IMR-90 (cell line): ENCODE data around the gene VAV3. TPM values are rescaled to one million over a fixed set of nuclear protein-coding genes. Genes with fewer than 3 reads are reported as not detected.

Experiments
- ATAC-seq: fragments of 200-7000 bp; cut with Tn5 transposase; 2 replicates; pipeline ENCODE4 v1.9.1; 2020; ENCODE audit warnings: low read depth, mild to moderate bottlenecking, moderate library complexity
- BruUV-seq: library from RNA; stranded (reverse); fragments of 400-500 nt; replicated peaks from 2 replicates; lab custom pipeline; 2021; lab: Mats Ljungman, UMichigan
- CTCF ChIA-PET: fragments of 300-600 bp; formaldehyde crosslinking; extraction: SDS; loops from one replicate; lab custom pipeline; 2021; ENCODE audit warnings: antibody characterized with exemption; lab: Yijun Ruan, JAX
- POLR2A ChIA-PET: fragments of 300-600 bp; sonication (Branson Sonifier 250); formaldehyde crosslinking; loops from one replicate; lab custom pipeline; 2022; ENCODE audit warnings: antibody characterized with exemption; ENCODE audit not compliant: unreplicated experiment; lab: Charles Lee
- DNase-seq: peaks from one replicate; pipeline ENCODE4 v3.0.0; 2013
- H2AFZ ChIP-seq: replicated peaks from 2 replicates; pipeline ENCODE3; 2013; ENCODE audit warnings: low read length, mild to moderate bottlenecking; ENCODE audit not compliant: poor library complexity
- H2AK5ac ChIP-seq: 2 replicates; pipeline ENCODE4 v1.6.1; 2013; ENCODE audit warnings: low read depth, low read length, inconsistent platforms
- H2AK9ac ChIP-seq: replicated peaks from 2 replicates; pipeline ENCODE3; 2013; ENCODE audit warnings: mild to moderate bottlenecking, low read depth, low read length, moderate library complexity; ENCODE audit not compliant: poor library complexity
- H2BK120ac ChIP-seq: 2 replicates; pipeline ENCODE4 v1.6.1; 2013; ENCODE audit warnings: low read depth, low read length, inconsistent platforms
- H2BK15ac ChIP-seq: 3 replicates; pipeline ENCODE4 v1.6.1; 2013; ENCODE audit warnings: low read depth, low read length, inconsistent platforms
- H2BK20ac ChIP-seq: 2 replicates; pipeline ENCODE4 v1.6.1; 2013; ENCODE audit warnings: low read depth, mild to moderate bottlenecking, inconsistent platforms, low read length, moderate library complexity
- H2BK5ac ChIP-seq: 2 replicates; pipeline ENCODE4 v1.6.1; 2013; ENCODE audit warnings: mild to moderate bottlenecking, low read depth, low read length, inconsistent platforms; ENCODE audit not compliant: poor library complexity, severe bottlenecking
- H3K14ac ChIP-seq: replicated peaks from 2 replicates; pipeline ENCODE4 v1.6.1; 2013; ENCODE audit warnings: low read depth, low read length, inconsistent platforms
- H3K18ac ChIP-seq: 2 replicates; pipeline ENCODE4 v1.6.1; 2013; ENCODE audit warnings: low read depth, low read length, control low read depth
- H3K23ac ChIP-seq: 2 replicates; pipeline ENCODE4 v1.6.1; 2013; ENCODE audit warnings: low read depth, low read length, inconsistent platforms
- H3K27ac ChIP-seq: 2 replicates; pipeline ENCODE4 v1.5.1; 2013; ENCODE audit warnings: mild to moderate bottlenecking, control low read depth, low read length; ENCODE audit not compliant: insufficient read depth
- H3K27me3 ChIP-seq: 2 replicates; pipeline ENCODE4 v1.6.1; 2013; ENCODE audit warnings: low read length; ENCODE audit not compliant: control insufficient read depth, insufficient read depth
- H3K36me3 ChIP-seq: 2 replicates; pipeline ENCODE4 v1.6.1; 2013; ENCODE audit warnings: low read length, mixed read lengths; ENCODE audit not compliant: control insufficient read depth, insufficient read depth
- H3K4ac ChIP-seq: 2 replicates; pipeline ENCODE4 v1.6.1; 2013; ENCODE audit warnings: low read depth, low read length, inconsistent platforms
- H3K4me1 ChIP-seq: 2 replicates; pipeline ENCODE4 v1.6.1; 2013; ENCODE audit warnings: low read length, mixed read lengths; ENCODE audit not compliant: control insufficient read depth, insufficient read depth
- H3K4me2 ChIP-seq: 2 replicates; pipeline ENCODE4 v1.6.1; 2013; ENCODE audit warnings: low read depth, mild to moderate bottlenecking, control low read depth, low read length, moderate library complexity
- H3K4me3 ChIP-seq: 2 replicates; pipeline ENCODE4 v1.5.1; 2013; ENCODE audit warnings: low read depth, mild to moderate bottlenecking, control low read depth, low read length, moderate library complexity; ENCODE audit not compliant: insufficient read depth
- H3K56ac ChIP-seq: 2 replicates; pipeline ENCODE4 v1.6.1; 2013; ENCODE audit warnings: low read length, inconsistent platforms; ENCODE audit not compliant: insufficient read depth; ENCODE audit errors: extremely low read depth
- H3K79me1 ChIP-seq, 2 experiments: 2 replicates each; pipeline ENCODE4 v1.6.1; 2013; ENCODE audit warnings: low read length in 2 of 2, inconsistent platforms in 1 of 2, low read depth in 1 of 2
- H3K9ac ChIP-seq: 2 replicates; pipeline ENCODE4 v1.6.1; 2013; ENCODE audit warnings: low read depth, low read length, control low read depth
- H3K9me1 ChIP-seq: 2 replicates; pipeline ENCODE4 v1.6.1; 2013; ENCODE audit warnings: low read length, inconsistent platforms; ENCODE audit not compliant: insufficient read depth
- H3K9me3 ChIP-seq: 2 replicates; pipeline ENCODE4 v1.6.1; 2013; ENCODE audit warnings: low read length; ENCODE audit not compliant: control insufficient read depth, insufficient read depth
- H4K20me1 ChIP-seq: 2 replicates; pipeline ENCODE4 v1.6.1; 2013; ENCODE audit warnings: low read length, inconsistent platforms; ENCODE audit not compliant: insufficient read depth
- H4K5ac ChIP-seq: 2 replicates; pipeline ENCODE4 v1.6.1; 2013; ENCODE audit warnings: mild to moderate bottlenecking, low read depth, low read length, control low read depth
- H4K8ac ChIP-seq, 2 experiments: 2 replicates each; pipeline ENCODE4 v1.6.1; 2013; ENCODE audit warnings: low read depth in 2 of 2, low read length in 2 of 2, control low read depth in 1 of 2, inconsistent platforms in 1 of 2
- H4K91ac ChIP-seq: 2 replicates; pipeline ENCODE4 v1.6.1; 2013; ENCODE audit warnings: low read depth, low read length, inconsistent platforms; ENCODE audit not compliant: insufficient read depth
- SMC3 ChIP-seq: fragments of 150-350 bp; IDR thresholded peaks from 2 replicates; pipeline ENCODE4 v1.6.1; 2016; ENCODE audit warnings: low read depth, mild to moderate bottlenecking, antibody characterized with exemption, low read length, moderate library complexity
- WGBS, 2 experiments: methylation state at CpG; one replicate each; pipeline versions ENCODE4 v1.1.5 to v1.1.7; 2013; ENCODE audit warnings: missing lambda C conversion rate in 2 of 2; ENCODE audit not compliant: insufficient read length in 1 of 2; ENCODE audit errors: extremely low coverage in 2 of 2; 5-methylcytosine and 5-hydroxymethylcytosine counted together
- dilution Hi-C: fragments of 300-500 bp; cut with HindIII; formaldehyde crosslinking; loops from one replicate; pipeline ENCODE4 v1.14.3; 2018; ENCODE audit warnings: low sequenced_read_pairs; ENCODE audit not compliant: unreplicated experiment
- in situ Hi-C: fragments of 300-500 bp; cut with MboI; formaldehyde crosslinking; loops from 3 replicates; pipeline ENCODE4 v1.14.3; 2019; ENCODE audit warnings: low sequenced_read_pairs, inconsistent platforms, mixed read lengths
- intact Hi-C: fragments of 100-400 bp; cut with micrococcal nuclease; formaldehyde crosslinking; loops from 2 replicates; pipeline ENCODE4 v1.10.0; 2022
- polyA plus RNA-seq, 3 experiments: library from polyadenylated mRNA; depleted of rRNA; stranded (reverse); fragments of >200 nt; gene quantifications; 2 replicates each; pipeline ENCODE4 v1.2.3, GENCODE V29; 2012; ENCODE audit warnings: low replicate concordance in 1 of 3
- total RNA-seq: library from RNA; depleted of rRNA; stranded (reverse); fragments of >200 nt; gene quantifications from 2 replicates; pipeline ENCODE4 v1.2.3, GENCODE V29; 2012
- TF ChIP-seq, protein P1 (sequence below): fragments of 150-350 bp; IDR thresholded peaks from 2 replicates; pipeline ENCODE4 v1.6.1; 2017; ENCODE audit warnings: mild to moderate bottlenecking, antibody characterized with exemption, low read length, low read depth

VAV3 gene
- total and polyA plus RNA-seq, 2 of the 4 experiments (the other 2 are of a cell fraction) = 0.12 to 0.18 TPM

DNA sequence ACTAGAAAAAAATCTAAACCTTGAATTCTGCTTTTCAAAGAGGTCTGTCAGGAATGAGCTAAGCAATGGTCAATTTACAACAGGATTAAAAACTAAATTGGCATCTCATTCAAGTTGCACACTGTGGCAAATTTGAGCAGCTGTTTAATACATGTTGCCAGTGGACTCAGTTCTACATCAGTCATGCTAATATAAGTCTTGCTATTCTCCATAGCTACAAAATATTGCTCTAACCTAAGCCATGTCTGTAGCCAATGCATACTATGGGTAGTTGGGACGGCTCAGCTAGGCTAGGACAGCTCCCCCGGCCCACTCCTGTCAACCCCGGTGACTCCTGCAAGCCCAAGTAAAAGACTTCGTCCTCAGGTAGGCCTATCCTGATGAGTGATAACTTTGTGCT lies 10.9 kb upstream of the VAV3 start:
- dilution Hi-C loops = no loop called here
- no CpG with 5 or more reads among the region's 4 CpGs for WGBS, 2 experiments
- ATAC-seq (no peak), DNase-seq (no peak)
- TF ChIP-seq, protein P1, sequence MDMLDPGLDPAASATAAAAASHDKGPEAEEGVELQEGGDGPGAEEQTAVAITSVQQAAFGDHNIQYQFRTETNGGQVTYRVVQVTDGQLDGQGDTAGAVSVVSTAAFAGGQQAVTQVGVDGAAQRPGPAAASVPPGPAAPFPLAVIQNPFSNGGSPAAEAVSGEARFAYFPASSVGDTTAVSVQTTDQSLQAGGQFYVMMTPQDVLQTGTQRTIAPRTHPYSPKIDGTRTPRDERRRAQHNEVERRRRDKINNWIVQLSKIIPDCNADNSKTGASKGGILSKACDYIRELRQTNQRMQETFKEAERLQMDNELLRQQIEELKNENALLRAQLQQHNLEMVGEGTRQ = no peak
- no peak for TF ChIP-seq SMC3
- Histone ChIP-seq H3K79me1 (no peaks in the 10 kb centered on the region), H3K23ac (no peak overlapping the region), H2BK20ac (no peak overlapping the region), H3K56ac (no peak overlapping the region), H4K20me1 (no peaks in the 10 kb centered on the region), H4K91ac (no peak overlapping the region), H3K36me3 (no peaks in the 10 kb centered on the region), H4K8ac (no peak overlapping the region), H2AK9ac (no peak overlapping the region), H3K14ac (no peak overlapping the region), H2BK120ac (no peak overlapping the region), H2BK15ac (no peak overlapping the region), H3K27ac (no peak overlapping the region), H3K18ac (no peak overlapping the region), H3K4ac (no peak overlapping the region), H3K4me3 (no peak overlapping the region), H3K4me1 (no peaks in the 10 kb centered on the region), H2AFZ (no peak overlapping the region), H3K4me2 (no peak overlapping the region), H3K9ac (no peak overlapping the region), H3K9me3 (no peaks in the 10 kb centered on the region), H2BK5ac (no peak overlapping the region), H3K27me3 (no peaks in the 10 kb centered on the region; the same call in 1 of the 2 replicates), H3K9me1 (no peaks in the 10 kb centered on the region), H4K5ac (no peak overlapping the region), H2AK5ac (no peak overlapping the region)
- no TSS peak for BruUV-seq
- CTCF ChIA-PET = interaction anchor here (1.1 kb wide), 1 partner anchor 9 kb away, joined by 4 read pairs; no protein-coding TSS in a partner anchor
- POLR2A ChIA-PET = no interaction called here
- in situ Hi-C loops = no loop called here
- intact Hi-C loops = no loop called here
